ENCODE data around the gene ERC2. TPM values are rescaled to one million over a fixed set of nuclear protein-coding genes. Genes with fewer than 3 reads are reported as not detected.

The ERC2 gene
- total and polyA plus RNA-seq, 8 donors, result 1.2 to 4.8 (median 2.3) TPM

DNA sequence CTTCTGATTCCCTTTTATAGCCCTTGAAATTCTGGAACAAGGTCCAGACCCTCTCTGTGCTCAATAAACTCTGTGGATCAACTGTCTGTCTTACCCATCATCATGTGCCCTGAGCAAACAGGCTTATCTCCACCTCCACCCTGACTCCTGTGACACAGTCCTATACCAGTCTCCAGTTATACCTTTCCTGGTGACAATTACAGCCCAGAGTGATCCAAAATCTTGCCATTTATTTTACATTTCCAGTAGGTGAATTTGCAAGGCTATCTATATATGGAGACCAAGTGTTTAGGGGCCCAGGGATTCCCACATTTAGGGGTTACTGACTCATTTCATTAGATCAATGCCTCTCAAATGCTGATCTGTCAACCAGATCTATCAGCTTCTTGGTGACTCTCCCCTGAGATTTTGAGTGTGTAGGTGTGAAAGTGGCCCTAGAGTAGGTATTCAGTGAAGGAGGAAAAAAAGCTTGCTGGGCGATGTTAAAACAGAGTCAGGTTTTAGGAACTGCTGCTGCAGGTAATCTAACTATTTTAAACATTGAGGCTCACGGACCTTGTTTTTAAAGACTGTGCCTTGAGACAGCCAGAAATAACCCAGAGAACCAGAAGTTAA lies 751.5 kb downstream of the ERC2 start:
- intact Hi-C loops (cut with DNase I), result no loop called here
- Histone ChIP-seq H3K27ac (no peak overlapping the region), H3K27me3 (no peaks in the 10 kb centered on the region), H3K4me1 (peaks cover 0 to under 1% (median 0%) of the 10 kb centered on the region in 3 donors), H3K4me3 (no peak overlapping the region), H3K36me3 (no peaks in the 10 kb centered on the region), H3K9me3 (no peaks in the 10 kb centered on the region)
- ATAC-seq, result no peak
- no peak for DNase-seq
- TF ChIP-seq, protein P1, sequence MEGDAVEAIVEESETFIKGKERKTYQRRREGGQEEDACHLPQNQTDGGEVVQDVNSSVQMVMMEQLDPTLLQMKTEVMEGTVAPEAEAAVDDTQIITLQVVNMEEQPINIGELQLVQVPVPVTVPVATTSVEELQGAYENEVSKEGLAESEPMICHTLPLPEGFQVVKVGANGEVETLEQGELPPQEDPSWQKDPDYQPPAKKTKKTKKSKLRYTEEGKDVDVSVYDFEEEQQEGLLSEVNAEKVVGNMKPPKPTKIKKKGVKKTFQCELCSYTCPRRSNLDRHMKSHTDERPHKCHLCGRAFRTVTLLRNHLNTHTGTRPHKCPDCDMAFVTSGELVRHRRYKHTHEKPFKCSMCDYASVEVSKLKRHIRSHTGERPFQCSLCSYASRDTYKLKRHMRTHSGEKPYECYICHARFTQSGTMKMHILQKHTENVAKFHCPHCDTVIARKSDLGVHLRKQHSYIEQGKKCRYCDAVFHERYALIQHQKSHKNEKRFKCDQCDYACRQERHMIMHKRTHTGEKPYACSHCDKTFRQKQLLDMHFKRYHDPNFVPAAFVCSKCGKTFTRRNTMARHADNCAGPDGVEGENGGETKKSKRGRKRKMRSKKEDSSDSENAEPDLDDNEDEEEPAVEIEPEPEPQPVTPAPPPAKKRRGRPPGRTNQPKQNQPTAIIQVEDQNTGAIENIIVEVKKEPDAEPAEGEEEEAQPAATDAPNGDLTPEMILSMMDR (IDR thresholded peaks at IDR 0.05), result no peak
- no peak for FAIRE-seq
- WGBS, 2 donors, result 93 to 95% methylated on average over 2 of the region's 2 CpGs

GRCh38 chr3:55716044-55716443 lies 752.2 kb downstream of the ERC2 start:
- TF ChIP-seq, protein P1 (IDR thresholded peaks at IDR 0.05), result no peak
- FAIRE-seq (no peak), DNase-seq (no peak), ATAC-seq (no peak)
- H3K4me3 ChIP-seq, result no peak overlapping the region
- H3K9me3 ChIP-seq, result no peaks in the 10 kb centered on the region
- H3K27me3 ChIP-seq, result no peaks in the 10 kb centered on the region
- no peak overlapping the region for H3K27ac ChIP-seq
- H3K36me3 ChIP-seq, result no peaks in the 10 kb centered on the region
- intact Hi-C loops (cut with DNase I), result no loop called here
- no peaks in the 10 kb centered on the region for H3K4me1 ChIP-seq

GRCh38 chr3:55714057-55714456 lies 754.2 kb downstream of the ERC2 start:
- no peaks in the 10 kb centered on the region for H3K9me3 ChIP-seq
- H3K27me3 ChIP-seq, result no peaks in the 10 kb centered on the region
- H3K36me3 ChIP-seq, result no peaks in the 10 kb centered on the region
- FAIRE-seq, result no peak
- TF ChIP-seq, protein P1 (IDR thresholded peaks at IDR 0.05), result no peak
- H3K27ac ChIP-seq, result no peak overlapping the region
- no peak for ATAC-seq
- DNase-seq, result no peak
- no peak overlapping the region for H3K4me3 ChIP-seq
- intact Hi-C loops (cut with DNase I), result no loop called here
- H3K4me1 ChIP-seq, result no peaks in the 10 kb centered on the region

DNA sequence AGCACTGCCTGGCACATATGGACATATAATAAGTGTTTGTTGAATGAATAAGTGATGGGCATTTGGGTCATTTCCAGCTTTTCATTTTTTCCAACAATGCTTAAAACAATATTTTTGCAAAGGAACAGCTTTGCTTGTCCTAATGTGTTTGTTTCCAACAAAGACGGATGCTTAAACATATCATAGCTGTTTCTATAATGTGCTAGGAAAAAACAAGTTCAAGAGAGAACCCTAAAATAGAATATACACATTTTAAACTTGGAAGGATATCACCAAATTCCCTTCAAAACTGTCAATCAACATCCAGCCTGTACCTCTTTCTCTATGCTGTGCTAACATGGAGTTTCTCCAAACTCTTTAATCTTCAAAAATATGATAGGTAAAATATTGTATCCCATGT lies 756.6 kb downstream of the ERC2 start:
- ATAC-seq (no peak), FAIRE-seq (no peak), DNase-seq (no peak)
- intact Hi-C loops (cut with DNase I), result no loop called here
- no peaks in the 10 kb centered on the region for H3K27me3 ChIP-seq
- no peaks in the 10 kb centered on the region for H3K4me1 ChIP-seq
- H3K4me3 ChIP-seq, result no peak overlapping the region
- 81 to 93% methylated on average over 1 of the region's 1 CpG for WGBS, 2 donors
- no peaks in the 10 kb centered on the region for H3K36me3 ChIP-seq
- TF ChIP-seq, protein P1 (IDR thresholded peaks at IDR 0.05), result no peak
- no peaks in the 10 kb centered on the region for H3K9me3 ChIP-seq
- no peak overlapping the region for H3K27ac ChIP-seq

- Histone ChIP-seq H3K36me3 (no peaks in the 10 kb centered on the region), H3K9me3 (no peaks in the 10 kb centered on the region), H3K27ac (no peak overlapping the region), H3K4me3 (no peak overlapping the region), H3K4me1 (no peaks in the 10 kb centered on the region), H3K27me3 (no peaks in the 10 kb centered on the region)
- ATAC-seq (no peak), DNase-seq (no peak), FAIRE-seq (no peak)
- WGBS, 2 donors, result 82 to 89% methylated on average over 8 of the region's 8 CpGs
- intact Hi-C loops (cut with DNase I), result no loop called here
- TF ChIP-seq, protein P1 (IDR thresholded peaks at IDR 0.05), result no peak
These were observed 758.8 kb downstream of the ERC2 start for GRCh38 chr3:55709411-55710012.
